ENCODE measurements around the gene ATF2.
A peak's percentile ranks its signal among the peaks of the same experiment; 100 is the strongest.

DNA sequence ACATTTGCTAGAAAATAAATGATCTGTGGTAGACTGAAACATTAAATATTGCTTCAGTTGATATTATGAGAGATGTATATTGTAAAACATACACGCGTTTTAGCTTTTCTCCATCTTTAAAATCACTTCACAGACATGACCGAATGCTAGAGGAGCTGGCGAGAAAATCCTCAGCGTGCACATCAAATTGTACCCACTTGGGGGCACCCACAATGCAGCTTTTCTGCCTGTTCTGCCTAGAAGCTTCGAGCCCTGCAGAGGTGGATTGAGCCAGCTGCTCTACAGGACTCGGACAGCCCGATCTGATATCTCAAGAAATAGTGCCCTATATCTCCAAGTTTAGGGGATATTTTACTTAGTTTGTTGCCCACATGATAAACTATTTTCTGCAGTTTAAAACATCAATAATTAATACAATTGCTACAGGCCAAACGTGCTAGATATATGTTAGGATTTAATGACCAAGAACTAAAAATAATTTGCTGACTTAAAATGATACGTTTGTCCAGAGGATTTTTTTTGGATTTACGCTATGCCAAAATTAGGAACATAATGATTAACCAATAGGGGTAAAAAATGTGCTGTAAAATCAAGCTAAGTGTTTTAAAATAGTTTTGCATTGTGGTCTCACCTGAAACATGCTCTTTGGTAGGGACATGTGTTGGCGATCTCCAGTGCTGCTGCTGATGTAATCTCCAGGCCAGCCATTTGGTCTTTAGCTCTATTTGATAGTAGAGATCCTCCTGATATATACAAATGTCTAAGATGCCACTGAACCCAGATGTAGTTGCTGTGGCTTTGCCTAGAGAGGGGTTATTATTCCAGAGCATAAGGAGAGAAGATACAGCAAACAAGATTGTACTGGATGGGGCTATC, 35.9 kb upstream of the ATF2 start:
- TF ChIP-seq, protein P1, sequence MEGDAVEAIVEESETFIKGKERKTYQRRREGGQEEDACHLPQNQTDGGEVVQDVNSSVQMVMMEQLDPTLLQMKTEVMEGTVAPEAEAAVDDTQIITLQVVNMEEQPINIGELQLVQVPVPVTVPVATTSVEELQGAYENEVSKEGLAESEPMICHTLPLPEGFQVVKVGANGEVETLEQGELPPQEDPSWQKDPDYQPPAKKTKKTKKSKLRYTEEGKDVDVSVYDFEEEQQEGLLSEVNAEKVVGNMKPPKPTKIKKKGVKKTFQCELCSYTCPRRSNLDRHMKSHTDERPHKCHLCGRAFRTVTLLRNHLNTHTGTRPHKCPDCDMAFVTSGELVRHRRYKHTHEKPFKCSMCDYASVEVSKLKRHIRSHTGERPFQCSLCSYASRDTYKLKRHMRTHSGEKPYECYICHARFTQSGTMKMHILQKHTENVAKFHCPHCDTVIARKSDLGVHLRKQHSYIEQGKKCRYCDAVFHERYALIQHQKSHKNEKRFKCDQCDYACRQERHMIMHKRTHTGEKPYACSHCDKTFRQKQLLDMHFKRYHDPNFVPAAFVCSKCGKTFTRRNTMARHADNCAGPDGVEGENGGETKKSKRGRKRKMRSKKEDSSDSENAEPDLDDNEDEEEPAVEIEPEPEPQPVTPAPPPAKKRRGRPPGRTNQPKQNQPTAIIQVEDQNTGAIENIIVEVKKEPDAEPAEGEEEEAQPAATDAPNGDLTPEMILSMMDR (IDR thresholded peaks at IDR 0.05) = peak; percentile 55
- TF ChIP-seq EZH2 (IDR thresholded peaks at IDR 0.05; ENCODE audit: borderline replicate concordance, insufficient read depth, low read depth, low read length, poor library complexity, severe bottlenecking) = no peak
